H1 (cell line): ENCODE measurements around the gene ADAMTS17. TPM values are rescaled to one million over a fixed set of nuclear protein-coding genes. Genes with fewer than 3 reads are reported as not detected.

Experiments
- BCL11A ChIP-seq, 2 experiments: IDR thresholded peaks; one replicate each; pipeline ENCODE4 v1.6.1; 2011; ENCODE audit warnings: low read depth in 2 of 2, low read length in 2 of 2, mild to moderate bottlenecking in 2 of 2
- CBX8 ChIP-seq: fragments of 300-800, 300-1000 bp; sonication (generic); IDR thresholded peaks from 2 replicates; pipeline ENCODE4 v1.7.1; 2016; ENCODE audit warnings: low read depth, low read length, borderline replicate concordance
- HDAC2 ChIP-seq, 2 experiments: fragments of 300-600 bp in 1 of 2; sonication (generic) in 1 of 2; IDR thresholded peaks; 2 replicates each; pipeline ENCODE4 v1.6.1; 2011 to 2012; ENCODE audit warnings: low read depth in 2 of 2, low read length in 2 of 2, mild to moderate bottlenecking in 2 of 2, moderate library complexity in 2 of 2, borderline replicate concordance in 1 of 2, inconsistent platforms in 1 of 2
- NRF1 ChIP-seq: IDR thresholded peaks from 2 replicates; pipeline ENCODE4 v1.6.1; 2011; ENCODE audit warnings: mild to moderate bottlenecking, low read depth, low read length, improper control_type of control experiment
- POU5F1 ChIP-seq: IDR thresholded peaks from 2 replicates; pipeline ENCODE4 v1.6.1; 2011; ENCODE audit warnings: low read depth, mild to moderate bottlenecking, low read length, moderate library complexity
- RXRA ChIP-seq: IDR thresholded peaks from 2 replicates; pipeline ENCODE4 v1.6.1; 2011; ENCODE audit warnings: low read depth, mild to moderate bottlenecking, low read length, moderate library complexity; ENCODE audit not compliant: insufficient read depth
- SP4 ChIP-seq: IDR thresholded peaks from 2 replicates; pipeline ENCODE4 v1.6.1; 2012; ENCODE audit warnings: low read length, inconsistent platforms
- polyA plus RNA-seq, 7 experiments: library from polyadenylated mRNA; depleted of rRNA in 3 of 7; stranded (reverse) in 5 of 7; unstranded in 2 of 7; fragments of >200 nt in 5 of 7; fragments of 200-250 nt in 2 of 7; gene quantifications; 1 replicate in 5 of 7; 2 replicates in 1 of 7; 4 replicates in 1 of 7; pipeline versions ENCODE4 v1.2.1 to v1.2.3, GENCODE V29; 2011 to 2013; ENCODE audit warnings: missing spikeins in 2 of 7, mixed read lengths in 2 of 7
- total RNA-seq: library from RNA; stranded (reverse); fragmentation: NEBNext Ultra II Directional; extraction: Animal tissue kit (Norgen Biotek cat#: 25700); gene quantifications from 2 replicates; pipeline ENCODE4 v1.2.1, GENCODE V29; 2021

The ADAMTS17 gene
- total and polyA plus RNA-seq, 2 of the 8 experiments (the other 6 are each of a cell fraction or from before 2014, with no cell fraction given) = 0.51 to 1.7 TPM

DNA sequence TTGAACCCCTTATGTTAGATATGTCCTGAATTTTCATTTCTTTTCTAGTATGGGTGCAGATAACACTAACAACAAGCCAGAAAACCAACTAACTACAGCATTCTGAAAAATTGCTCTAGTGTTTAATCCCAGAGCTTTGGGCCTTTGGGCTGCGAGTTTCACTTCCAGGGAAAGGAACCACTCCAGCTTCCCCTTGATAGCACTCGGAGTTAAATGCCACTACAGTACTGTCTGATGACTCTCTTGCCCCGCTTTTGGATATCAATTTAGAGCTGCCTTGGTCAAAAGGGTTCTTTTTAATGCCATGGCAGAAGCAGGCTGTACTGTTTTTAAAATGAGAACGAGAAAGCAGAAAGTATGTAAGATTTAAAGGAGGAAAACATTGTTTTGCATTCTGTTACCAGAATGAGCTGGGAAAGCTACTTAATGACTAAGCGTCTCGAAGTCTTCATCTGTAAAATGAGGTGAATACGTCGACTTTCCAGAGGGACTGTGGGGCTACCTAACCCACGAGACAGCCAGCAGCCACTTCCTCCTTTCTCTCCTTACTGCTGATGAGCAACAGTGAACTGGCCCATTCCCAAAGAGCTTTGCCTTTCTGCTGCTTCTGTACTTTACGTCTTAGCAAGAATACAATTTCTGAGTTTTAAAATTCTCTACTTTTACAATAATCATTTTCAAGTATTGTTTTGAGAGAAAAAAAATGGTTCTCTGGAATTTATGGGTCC, 309.3 kb downstream of the ADAMTS17 start (continued):
- no peak for TF ChIP-seq HDAC2 (IDR thresholded peaks at IDR 0.05; ENCODE audit: borderline replicate concordance in 1 of 2, low read depth in 2 of 2, low read length in 2 of 2)
- no peak for TF ChIP-seq CBX8
- TF ChIP-seq POU5F1 = no peak
- TF ChIP-seq NRF1 = no peak
- no peak for TF ChIP-seq BCL11A (IDR thresholded peaks at IDR 0.05; ENCODE audit: low read depth in 2 of 2, low read length in 2 of 2)
- TF ChIP-seq RXRA = no peak
- TF ChIP-seq SP4 = no peak
